HS-27A (cell line): ENCODE data around the gene COL16A1.

Source experiments
- DNase-seq: peaks from one replicate; pipeline ENCODE4 v3.0.0-alpha.2; 2012; ENCODE audit warnings: low read depth, missing footprints

The COL16A1 gene

DNA sequence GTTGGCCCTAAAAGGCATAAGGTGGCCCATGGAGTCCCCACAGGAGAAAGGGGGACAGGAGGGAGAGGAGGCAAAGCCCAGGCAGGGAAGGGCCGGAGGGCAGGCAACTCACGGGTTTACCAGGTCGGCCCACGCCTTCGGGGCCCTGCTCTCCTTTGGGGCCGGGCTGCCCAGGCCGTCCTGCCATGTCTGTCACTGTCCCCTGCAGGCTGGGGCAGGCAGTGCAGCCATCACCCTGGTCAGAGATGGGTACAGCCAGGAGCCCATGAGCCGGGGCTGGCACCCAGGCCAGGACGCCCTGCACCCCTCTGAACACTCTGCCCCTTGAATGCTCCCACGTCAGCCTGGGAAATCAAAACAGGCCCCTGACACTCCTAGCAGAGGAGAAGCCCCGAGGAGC lies 19.8 kb downstream of the COL16A1 start:
- no peak for DNase-seq

DNA sequence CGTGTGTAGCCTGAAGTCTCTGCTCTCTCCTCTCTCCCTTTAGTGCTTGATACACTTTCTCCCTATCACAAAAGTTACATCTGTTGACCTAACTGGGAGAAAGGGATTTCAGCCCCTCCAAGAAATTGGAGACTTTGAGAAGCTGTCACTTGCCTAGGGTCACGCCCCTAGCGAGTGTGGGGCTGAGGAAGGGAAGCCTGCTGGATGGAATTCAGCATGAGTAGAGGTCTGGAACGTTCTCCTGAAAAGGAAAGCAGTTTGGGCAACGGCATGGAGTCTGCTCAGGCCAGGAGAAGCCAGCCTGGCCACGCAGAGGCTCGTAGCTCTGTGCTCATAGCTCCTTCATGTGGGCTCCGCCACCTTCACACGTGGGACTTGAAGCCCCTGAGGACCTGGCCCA lies 22.4 kb downstream of the COL16A1 start:
- DNase-seq = no peak

DNA sequence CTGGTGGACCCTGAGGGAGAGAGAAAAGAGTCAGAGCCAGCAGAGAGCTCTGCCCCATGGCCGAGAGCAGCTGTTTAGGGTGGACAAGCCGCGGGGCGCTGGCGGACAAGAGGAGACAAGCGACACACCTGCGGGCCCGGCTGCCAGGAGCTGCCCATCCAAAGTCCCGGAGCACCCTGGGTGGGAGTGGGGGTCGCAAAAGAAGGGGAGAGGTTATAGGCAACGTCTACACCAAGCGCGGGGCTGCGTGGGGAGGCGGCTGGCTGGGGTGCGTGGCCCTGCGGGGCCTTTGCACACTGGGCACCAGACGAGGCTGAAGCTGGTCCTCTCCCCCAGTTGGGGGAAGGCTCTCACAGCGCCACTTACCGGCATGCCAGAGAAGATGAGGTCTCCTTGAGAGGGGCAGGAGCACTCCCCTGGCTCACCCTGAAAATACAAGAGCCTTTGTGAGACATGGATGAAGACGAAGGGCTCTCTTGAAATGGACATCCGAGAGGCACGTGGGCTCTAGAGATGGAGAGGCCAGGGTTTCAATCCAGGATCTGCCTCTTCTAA lies 24.1 kb downstream of the COL16A1 start:
- DNase-seq = no peak

DNA sequence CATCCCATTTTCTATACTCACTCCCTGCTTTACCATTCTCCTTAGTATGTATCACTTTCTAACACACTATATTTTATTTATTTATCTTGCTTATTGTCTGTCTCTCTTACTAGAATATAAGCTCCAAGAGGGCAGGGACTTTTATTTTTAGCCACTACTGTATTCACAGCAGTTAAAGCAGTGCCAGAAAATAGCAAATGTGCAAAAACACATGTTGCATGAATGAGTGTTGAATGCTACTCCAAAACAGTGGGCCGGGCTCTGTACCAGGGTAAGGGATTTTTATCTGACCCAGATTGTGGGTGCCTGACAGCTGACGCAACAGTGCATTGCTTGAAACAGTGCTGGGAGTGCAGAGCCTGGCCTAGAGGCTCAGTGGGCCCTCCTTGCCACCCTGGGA lies 24.7 kb downstream of the COL16A1 start:
- no peak for DNase-seq

DNA sequence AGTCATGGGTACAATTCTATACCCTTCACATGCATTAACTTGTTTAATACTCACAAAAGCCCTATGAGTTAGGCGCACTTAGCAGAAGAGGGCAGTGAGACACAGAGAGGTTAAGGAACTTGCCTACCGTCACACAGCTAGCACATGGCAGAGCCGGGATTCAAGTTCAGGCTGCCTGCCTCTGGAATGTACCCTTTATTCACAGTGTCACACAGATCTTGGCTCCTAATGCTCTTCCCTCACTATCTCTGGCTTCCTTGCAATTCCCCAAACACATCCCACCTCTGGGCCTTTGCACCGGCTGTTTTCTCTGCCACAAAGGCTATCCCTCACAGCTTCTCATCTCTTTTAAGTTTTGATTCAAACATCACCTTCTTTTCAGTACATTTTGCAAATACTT lies 25.1 kb downstream of the COL16A1 start:
- no peak for DNase-seq

DNA sequence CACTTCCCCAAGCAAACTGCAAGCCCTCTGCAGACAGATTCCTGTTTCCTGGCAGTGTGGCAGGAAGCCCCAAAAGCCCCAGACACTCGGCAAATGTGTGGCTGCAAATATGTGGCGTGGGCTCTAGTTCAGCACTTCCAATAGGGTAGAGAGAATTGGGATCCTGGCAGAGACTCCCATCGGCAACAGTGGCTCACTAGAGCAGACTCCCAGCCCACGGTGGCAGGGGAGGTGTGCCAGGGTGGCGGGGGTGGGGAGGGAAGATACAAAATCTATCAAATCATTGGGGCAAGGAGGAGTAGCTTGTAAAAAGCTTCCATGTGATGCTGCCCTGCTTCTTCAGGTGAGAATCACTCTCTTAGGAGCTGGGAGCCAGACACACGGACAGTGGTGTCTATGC lies 25.9 kb downstream of the COL16A1 start:
- DNase-seq = no peak

DNA sequence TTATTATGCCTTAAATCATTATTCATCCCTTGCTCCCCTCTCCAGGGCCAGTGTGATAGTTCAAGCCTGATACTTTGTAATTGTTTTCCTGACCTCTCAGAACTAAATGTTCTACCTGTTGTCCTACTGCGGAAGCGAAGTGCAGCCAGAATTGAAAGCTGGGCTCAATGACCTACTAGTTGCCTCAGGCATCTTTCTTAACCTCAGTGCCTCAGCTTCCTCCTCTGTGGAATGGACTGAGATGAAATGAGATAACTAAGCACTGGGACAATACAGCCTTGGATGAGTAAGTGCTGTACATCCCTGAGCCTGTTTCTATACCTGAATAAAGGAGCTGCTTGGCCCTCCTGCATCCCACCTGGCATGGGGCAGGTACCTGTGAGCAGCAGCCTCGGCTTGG lies 26.4 kb downstream of the COL16A1 start:
- DNase-seq = no peak

DNA sequence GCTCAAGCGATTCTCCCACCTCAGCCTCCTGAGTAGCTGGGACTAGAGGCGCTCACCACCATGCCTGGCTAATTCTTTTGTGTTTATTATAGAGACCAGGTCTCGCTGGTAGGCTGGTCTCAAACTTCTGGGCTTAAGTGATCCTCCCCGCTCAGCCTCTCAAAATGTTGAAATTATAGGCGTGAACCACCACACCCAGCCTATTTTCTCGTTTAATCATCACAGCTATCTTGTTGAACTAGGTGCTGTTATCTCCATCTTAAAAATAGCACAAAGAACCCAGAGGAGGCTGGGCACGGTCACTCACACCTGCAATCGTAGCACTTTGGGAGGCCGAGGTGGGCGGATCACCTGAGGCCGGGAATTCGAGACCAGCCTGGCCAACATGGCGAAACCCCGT lies 28.1 kb downstream of the COL16A1 start:
- no peak for DNase-seq

DNA sequence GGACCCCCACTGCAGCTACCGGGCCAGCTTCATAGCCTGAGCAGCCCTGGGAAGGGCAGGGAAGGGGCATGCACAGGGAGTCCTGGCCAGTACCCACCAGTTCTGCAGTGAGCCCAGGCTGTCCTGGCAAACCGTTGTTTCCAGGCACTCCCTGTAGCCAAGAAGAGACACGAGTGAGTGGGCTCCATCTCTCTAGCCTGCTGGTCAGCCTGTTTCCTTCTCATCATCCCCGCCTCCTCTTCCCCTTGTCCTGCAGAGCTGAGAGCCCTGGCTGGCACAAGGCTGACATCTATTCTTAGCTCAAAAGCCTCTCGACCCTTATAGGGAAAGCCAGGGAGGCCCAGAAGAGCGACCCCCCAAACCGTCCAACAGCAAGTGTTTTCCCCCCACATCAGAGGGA lies 28.7 kb downstream of the COL16A1 start:
- DNase-seq = no peak

DNA sequence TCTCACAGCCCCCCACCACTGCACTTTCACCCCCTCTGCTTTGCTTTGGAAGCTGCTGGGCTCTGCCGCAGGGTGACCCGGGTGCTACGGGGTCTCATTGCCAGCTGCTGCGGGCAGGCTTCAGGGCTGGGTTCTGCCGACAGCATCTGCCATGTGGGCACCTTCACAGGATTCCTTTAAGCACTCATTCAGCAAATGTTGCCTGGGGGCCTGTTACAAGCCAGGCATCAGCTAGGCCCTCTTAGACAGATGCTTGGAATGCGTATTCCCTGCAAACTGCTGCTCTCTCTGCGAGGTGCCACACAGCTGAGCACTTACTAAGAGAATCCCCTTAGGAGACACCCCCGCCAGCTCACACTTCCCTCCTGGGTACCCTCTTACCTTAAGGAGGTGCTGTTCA lies 29.2 kb downstream of the COL16A1 start:
- DNase-seq = no peak

DNA sequence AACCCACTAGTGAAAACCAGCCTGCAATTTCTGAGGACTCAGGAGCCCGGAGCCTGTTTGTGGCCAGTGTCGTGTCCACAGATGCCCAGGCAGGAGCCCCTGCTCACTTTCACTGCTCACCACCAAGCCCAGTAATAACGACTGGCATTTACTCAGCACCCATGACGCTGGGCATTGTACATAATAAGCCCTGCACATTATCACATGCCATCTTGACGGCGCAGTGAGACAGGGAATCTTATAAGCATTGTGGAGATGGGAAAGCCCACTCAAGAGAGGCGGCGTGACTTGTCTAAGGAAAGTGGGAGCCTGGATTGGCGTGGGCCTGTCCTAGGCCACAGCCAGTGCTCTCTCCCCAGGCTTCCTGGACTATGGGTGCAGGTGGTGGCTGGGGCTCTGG lies 30.4 kb downstream of the COL16A1 start:
- DNase-seq = no peak

DNA sequence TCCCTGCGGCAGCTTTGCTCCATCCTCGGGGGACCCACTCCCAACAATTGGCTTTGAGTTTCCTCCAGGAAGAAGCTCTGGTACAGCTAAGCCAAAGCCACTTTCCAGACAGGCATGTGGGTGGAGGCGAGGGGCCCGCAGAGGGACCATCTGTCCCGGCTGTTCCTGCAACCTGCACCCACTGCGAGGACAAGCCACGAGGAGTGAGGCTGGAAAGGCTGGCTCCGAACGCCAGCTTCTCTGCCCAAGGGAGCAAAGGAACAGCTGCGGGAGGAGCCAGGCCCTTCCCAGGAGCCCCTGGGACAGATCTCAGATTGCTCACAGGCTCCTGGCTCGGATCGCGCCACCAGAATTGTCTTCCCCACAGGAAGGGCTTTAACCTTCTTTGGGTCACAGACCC lies 30.8 kb downstream of the COL16A1 start:
- DNase-seq = no peak

DNA sequence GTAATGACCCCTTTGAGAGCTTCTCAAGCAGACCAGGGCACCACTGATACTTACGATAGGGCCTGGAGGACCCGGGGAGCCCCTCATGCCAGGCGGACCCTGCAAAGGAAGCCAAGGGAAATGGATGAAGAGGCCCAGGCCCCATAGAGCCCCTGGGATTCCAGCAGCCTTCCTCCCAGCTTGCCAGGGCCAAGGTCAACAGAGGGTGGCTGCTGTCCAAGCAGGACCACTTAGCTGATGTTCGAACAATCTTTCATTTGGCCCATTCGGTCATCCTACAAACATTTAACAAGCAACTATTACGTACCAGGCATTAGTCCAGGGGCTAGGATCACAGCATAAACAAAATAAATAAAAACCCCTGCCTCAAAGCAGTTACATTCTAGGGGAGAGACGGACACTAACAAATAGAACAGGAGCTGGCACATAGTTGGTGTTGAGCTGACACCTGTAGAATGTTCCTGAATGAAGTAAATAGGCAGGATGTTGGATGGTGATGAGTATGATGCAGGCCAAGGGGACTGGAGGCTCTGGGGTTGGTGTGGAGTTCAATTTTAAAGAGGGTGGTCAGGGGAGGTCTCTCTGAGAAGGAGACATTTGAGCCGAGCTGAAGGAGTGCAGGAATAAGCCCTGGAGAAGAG lies 32.1 kb downstream of the COL16A1 start:
- no peak for DNase-seq

DNA sequence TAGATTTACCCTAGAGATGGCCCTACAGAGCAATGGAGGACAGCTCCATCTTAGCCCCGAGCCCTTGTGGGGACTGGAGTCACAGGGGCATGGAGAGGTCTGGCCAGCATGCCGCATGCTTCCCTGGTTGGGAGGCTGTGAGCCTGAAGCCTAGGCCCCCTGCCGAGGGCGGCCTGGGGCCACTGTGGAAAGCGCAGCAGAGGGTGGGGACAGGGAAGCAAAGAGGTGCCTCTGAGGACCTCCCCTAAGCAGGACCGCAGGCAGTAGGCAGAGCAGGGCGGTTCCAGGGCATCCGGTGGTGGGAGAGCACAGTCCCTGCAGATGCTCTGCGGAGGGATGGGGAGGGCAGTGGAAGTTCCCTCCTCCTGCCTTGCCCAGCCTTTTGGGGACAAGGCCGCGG lies 32.7 kb downstream of the COL16A1 start:
- DNase-seq = no peak

DNA sequence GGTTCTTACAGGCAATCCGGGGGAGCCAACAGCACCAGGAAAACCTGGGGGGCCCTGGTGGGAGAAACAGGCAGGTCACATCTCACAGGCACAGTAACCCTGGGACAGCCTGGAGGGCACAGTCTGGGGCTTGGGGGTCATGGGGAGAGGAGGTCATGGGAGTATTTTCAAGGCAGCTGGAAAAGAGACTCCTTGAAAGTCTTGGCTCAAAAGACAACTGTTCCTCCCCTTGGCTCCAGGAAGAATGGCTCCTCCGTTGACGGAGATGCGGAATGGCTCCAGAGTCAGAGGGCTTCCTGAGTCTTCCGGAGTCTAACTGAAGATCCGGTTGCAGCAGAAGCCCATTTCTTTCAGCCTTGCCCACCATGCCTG lies 33.2 kb downstream of the COL16A1 start:
- DNase-seq = no peak

DNA sequence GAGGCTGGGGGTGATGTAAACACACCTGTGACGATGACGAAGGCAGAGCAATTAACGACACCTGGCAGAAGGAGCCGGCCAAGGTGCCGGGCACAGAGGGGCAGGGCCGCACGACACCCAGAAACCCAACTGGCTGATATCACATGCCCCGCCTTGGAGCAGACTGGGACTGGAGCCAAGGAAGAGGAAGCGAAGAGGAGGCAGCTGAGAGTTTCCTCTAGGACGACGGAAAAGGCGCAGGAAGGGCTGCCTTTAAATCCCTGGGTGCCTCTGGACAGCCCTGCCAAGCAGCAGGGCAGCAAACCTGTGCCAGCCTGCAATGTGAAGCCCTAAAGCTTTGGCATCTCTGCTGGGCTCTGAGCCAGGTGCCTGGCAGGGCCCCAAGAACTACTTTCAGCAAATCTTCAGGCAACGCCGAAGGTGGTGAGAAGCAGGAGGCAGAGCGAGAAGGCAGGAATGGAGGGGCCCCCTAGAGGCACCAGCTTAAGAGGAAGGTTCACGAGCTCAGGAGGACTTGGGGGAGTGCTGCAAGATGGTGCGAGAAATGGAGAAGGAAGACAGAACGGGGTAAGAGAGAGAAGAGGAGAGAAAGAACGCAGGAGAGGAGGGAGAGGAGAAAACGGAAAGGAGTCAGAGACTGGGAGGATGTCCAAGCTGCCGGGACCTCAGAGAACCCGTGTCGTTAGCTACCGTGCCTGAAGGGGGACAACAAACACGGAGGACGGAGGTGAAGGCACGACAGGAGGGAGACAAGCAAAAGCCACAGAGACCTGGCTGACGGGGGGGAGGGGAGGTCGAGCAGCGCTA lies 33.8 kb downstream of the COL16A1 start:
- no peak for DNase-seq

DNA sequence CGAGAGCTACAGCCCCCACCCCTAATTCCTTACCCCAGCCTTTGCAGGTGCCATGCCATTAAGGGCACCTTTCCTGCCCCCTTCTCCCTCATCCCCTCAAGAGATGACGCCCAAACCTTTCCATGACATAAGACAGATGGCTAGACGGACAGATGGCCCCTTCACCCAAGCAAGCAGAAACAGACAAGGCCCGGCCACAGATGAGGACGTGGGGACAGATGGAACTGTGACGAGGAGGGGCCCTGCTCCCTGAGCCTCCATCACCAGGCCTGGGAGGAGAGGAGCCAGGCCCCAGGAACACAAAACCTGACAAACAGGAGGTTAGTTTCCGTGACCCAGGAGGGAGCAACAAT lies 34.4 kb downstream of the COL16A1 start:
- DNase-seq = no peak

DNA sequence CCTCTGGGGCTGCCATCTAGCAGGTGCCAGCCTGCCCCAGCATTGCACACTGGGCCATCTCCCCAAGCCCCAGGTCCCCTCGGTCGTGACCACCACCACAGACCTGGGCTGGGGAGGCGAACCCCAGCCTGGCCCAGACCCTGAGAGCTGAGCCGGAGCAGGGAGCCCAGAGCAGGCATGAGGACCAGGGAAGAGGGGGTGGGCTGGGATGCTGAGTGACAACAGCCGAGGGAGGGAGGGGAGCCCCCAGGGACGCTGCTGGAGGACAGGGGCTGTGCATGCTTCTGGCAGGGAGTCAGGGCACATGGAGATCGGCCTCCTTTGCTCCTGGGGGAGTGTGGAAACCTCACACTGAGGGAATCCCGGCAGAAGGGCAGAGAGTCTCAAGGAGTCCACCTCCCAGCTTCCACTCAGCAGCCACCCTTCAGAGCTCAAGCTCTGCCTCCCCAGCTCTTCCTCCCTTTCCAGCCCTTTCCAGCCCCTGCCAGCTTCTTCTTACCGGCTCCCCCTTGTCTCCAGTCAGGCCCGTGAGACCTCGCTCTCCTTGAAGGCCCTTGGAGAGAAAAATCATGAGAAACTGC lies 35.4 kb downstream of the COL16A1 start:
- no peak for DNase-seq

DNA sequence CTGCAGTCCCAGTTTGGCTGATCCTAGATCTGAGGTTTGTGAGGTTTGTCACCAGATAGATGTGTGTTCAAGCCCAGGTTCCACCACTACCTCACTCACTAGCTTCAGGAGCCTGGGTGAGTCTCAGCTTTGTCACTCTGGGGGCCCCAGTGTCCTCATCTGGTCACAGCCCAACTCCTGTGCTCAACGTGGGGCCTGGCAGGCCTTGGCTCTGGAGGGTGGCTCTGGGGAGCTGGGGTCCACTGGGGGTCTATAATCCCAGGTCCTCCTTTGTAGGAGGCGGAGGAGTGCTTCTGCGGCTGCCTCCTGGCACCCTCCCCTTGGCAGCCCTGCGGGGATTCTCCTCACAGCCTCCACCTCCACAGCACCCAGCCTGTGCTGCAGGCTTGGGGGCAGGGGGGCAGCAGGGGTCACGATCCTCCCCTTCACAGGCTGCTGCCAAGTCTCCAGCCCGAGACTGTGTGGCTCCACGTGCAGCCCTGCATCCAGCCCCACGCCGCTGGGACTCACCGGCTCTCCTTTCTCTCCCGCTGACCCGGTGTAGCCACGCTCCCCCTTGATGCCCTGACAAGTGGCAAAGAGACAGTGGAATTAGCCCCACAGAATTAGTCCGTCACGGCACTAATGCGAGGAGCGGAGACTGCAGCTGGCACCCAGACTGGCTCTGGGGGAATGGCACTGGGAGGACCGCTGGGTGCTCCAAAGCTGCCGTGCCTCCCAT lies 36.6 kb downstream of the COL16A1 start:
- no peak for DNase-seq

DNA sequence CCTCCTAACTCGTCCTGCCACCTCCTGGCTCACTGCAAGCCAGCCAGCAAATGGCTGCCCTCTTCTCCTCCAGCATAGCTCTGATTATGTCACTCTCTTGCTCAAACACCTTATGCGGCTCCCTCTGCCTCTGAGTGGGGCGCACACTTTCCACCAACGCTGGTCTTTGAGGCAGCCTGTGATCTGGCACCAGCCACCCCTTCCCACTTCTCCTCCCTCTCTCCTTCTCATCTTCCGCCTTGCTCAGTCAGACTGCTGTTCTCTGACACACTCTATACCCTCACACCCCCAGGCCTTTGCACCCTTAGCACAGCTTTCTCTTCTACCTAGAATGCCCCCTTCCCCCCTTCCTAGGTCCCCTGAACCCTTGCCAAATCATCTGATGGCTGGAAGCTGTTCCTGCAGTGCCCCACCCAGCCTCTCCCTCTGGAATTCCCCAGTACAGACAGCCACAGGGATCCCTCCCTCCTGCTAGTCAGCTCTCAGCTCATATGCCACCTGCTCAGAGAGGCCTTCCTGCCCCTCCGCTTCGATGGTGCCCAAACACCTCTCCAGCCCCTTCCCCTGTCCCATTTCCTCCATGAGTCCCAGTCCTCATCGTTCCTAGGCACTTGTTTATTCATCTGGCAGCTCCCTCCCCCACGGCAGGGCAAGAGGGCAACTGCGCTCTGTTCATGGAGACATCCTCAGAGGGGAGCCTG lies 37.4 kb downstream of the COL16A1 start:
- peak; percentile 15 for DNase-seq

DNA sequence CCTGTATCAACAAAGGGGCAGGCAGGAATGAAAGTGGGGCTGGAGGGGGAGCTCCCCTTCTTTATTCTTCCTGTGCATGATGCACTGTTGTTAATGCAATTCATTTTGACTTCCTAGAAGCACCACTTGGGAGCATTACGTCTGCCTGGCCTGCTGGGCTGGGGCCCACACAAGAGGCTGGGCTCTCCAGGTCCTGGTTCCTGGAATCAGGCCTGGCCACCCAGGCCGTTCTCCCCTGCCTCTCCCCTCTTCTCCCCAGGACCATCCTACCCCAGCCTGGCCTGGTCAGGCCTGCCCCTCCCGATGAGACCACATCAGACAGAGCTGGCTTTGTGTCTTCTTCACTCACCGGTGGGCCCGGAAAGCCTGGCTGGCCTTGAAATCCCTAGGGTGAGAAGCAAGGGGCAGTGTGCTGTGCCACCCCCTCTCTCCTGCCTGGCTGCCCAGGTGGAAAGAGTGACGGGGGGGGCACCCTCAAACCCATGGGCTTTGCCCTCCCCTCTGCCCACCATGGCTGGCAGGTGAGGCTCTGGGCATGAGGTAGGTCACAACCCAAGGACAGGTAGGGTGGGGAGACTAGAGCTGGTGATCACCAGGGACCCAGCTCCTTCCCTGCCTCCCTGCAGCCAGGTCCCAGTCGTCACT lies 38.5 kb downstream of the COL16A1 start:
- no peak for DNase-seq

DNA sequence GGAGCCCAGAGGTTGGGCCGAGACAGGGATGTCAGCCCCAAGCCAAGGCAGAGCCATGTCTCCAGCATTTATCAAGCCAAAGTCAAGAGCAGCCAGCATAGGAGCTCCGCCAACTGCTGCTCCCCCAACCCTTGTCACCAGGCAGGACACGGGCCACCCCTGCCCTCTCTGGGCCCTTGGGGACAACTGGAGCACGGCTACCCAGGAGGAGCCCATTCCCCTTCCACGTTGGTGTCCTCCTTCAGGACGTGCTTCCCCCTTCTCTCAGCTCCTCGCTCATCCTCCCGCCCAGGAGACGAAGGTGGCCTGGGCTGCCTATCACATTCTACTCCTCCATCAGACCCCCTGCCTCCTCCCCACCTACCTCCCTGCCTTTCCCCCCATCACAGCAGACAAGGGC lies 39.3 kb downstream of the COL16A1 start:
- no peak for DNase-seq
